PC-3 (cell line): ENCODE measurements around the gene USP17L18.
"Not testable (repeated sequence)": the region's sequence is repeated elsewhere in the genome, so short reads cannot be mapped to it uniquely, and the experiment has no call there.

Source experiments
- EZH2 ChIP-seq: fragments of 300-600 bp; sonication (generic); IDR thresholded peaks from one replicate; pipeline ENCODE4 v1.6.1; 2017; ENCODE audit warnings: antibody characterized with exemption, mild to moderate bottlenecking, low read length; ENCODE audit not compliant: unreplicated experiment
- EZH2phosphoT487 ChIP-seq: fragments of 300-600 bp; sonication (generic); IDR thresholded peaks from 2 replicates; pipeline ENCODE4 v1.6.1; 2018; ENCODE audit warnings: mild to moderate bottlenecking, antibody characterized with exemption, low read length, borderline replicate concordance
- TF ChIP-seq, protein P1 (sequence below): fragments of 300-600 bp; sonication (generic); conservative IDR thresholded peaks from 2 replicates; pipeline ENCODE4 v1.5.1; 2017; ENCODE audit warnings: antibody characterized with exemption, low read depth, mild to moderate bottlenecking, low read length

DNA sequence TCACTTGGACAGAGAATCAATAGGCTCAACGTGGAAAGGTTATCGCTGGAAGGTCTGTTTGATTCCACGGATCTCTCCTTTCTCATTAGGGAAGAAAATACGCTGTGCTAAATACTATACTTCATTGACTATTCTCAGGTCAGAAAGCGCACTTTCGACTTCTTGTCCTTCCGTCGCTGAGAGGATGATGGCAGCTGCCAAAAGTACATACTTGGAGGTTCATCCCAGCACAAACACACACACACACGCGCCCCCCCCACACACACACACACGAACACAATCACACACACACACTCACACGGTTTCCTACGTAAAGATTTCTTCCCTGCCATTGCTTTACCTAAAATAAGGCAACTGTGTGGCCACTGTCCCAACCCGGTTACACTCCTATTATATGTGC is 33.7 kb upstream of the USP17L18 start:
- not testable (repeated sequence) for TF ChIP-seq EZH2phosphoT487, EZH2
- TF ChIP-seq, protein P1, sequence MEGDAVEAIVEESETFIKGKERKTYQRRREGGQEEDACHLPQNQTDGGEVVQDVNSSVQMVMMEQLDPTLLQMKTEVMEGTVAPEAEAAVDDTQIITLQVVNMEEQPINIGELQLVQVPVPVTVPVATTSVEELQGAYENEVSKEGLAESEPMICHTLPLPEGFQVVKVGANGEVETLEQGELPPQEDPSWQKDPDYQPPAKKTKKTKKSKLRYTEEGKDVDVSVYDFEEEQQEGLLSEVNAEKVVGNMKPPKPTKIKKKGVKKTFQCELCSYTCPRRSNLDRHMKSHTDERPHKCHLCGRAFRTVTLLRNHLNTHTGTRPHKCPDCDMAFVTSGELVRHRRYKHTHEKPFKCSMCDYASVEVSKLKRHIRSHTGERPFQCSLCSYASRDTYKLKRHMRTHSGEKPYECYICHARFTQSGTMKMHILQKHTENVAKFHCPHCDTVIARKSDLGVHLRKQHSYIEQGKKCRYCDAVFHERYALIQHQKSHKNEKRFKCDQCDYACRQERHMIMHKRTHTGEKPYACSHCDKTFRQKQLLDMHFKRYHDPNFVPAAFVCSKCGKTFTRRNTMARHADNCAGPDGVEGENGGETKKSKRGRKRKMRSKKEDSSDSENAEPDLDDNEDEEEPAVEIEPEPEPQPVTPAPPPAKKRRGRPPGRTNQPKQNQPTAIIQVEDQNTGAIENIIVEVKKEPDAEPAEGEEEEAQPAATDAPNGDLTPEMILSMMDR = not testable (repeated sequence)
